K562 (cell line): ENCODE data around the gene NEURL4. TPM values are rescaled to one million over a fixed set of nuclear protein-coding genes. Genes with fewer than 3 reads are reported as not detected.

Experiments used
- CREB1 ChIP-seq, 2 experiments: sonication (generic) in 1 of 2; formaldehyde crosslinking in 1 of 2; IDR thresholded peaks; 2 replicates each; pipeline versions ENCODE4 v1.6.1 to v1.8.0; 2012 to 2022; ENCODE audit warnings: inconsistent platforms in 1 of 2, mild to moderate bottlenecking in 1 of 2, missing genetic modification reagents in 1 of 2, moderate library complexity in 1 of 2
- ILK ChIP-seq: fragments of 450-650 bp; IDR thresholded peaks from 2 replicates; pipeline ENCODE4 v1.6.1; 2016; ENCODE audit warnings: missing genetic modification characterization, low read depth, mild to moderate bottlenecking, missing compliant biosample characterization, moderate library complexity, borderline replicate concordance
- NBN ChIP-seq: fragments of 450-650 bp; IDR thresholded peaks from 2 replicates; pipeline ENCODE4 v1.6.1; 2016; ENCODE audit warnings: low read depth, mild to moderate bottlenecking
- NEUROD1 ChIP-seq: fragments of 150-350 bp; IDR thresholded peaks from 2 replicates; pipeline ENCODE4 v1.6.1; 2014; ENCODE audit warnings: borderline replicate concordance, low read length, low read depth; ENCODE audit not compliant: partially characterized antibody
- NFE2 ChIP-seq: IDR thresholded peaks from 2 replicates; pipeline ENCODE4 v1.6.1; 2014; ENCODE audit warnings: antibody characterized with exemption, low read depth
- PHF21A ChIP-seq: fragments of 450-650 bp; IDR thresholded peaks from 2 replicates; pipeline ENCODE4 v1.6.1; 2017; ENCODE audit warnings: low read depth, borderline replicate concordance
- PML ChIP-seq: IDR thresholded peaks from 2 replicates; pipeline ENCODE4 v1.6.1; 2012; ENCODE audit warnings: low read length, inconsistent platforms
- POLR2AphosphoS2 ChIP-seq: IDR thresholded peaks from 2 replicates; pipeline ENCODE4 v1.6.1; 2012; ENCODE audit warnings: low read length, improper control_type of control experiment
- POLR2B ChIP-seq: fragments of 450-650 bp; IDR thresholded peaks from 2 replicates; pipeline ENCODE4 v1.6.1; 2018; ENCODE audit warnings: low read depth; ENCODE audit not compliant: partially characterized antibody
- RBM22 ChIP-seq: fragments of 200-400 bp; formaldehyde crosslinking; IDR thresholded peaks from 2 replicates; pipeline ENCODE4 v1.6.1; 2018; ENCODE audit warnings: low read length, low read depth; ENCODE audit not compliant: poor library complexity, severe bottlenecking
- SIX5 ChIP-seq, 2 experiments: IDR thresholded peaks; 2 replicates each; pipeline ENCODE4 v1.6.1; 2011; ENCODE audit warnings: low read length in 2 of 2, borderline replicate concordance in 1 of 2, low read depth in 1 of 2, mild to moderate bottlenecking in 1 of 2, moderate library complexity in 1 of 2; ENCODE audit not compliant: insufficient read depth in 1 of 2
- polyA plus RNA-seq, 8 experiments: library from polyadenylated mRNA; depleted of rRNA in 4 of 8; stranded (reverse) in 5 of 8; unstranded in 3 of 8; fragments of >200 nt; fragmentation: Nextera tagmentation in 2 of 8; fragmentation: Illumina TruSeq in 1 of 8; extraction: Ambion mirVana in 2 of 8; extraction: Trizol in 1 of 8; gene quantifications; 2 replicates each; pipeline versions ENCODE4 v1.2.1 to v1.2.3, GENCODE V29; 2011 to 2014; ENCODE audit warnings: inconsistent platforms in 1 of 8, missing spikeins in 1 of 8
- total RNA-seq, 7 experiments: library from RNA; depleted of rRNA in 6 of 7; stranded (reverse); fragments of >200 nt in 6 of 7; fragmentation: Illumina TruSeq in 2 of 7; extraction: Trizol in 2 of 7; gene quantifications; 2 replicates each; pipeline versions ENCODE4 v1.2.1 to v1.2.3, GENCODE V29; 2011 to 2021; ENCODE audit warnings: low replicate concordance in 1 of 7
- TF ChIP-seq, protein P1 (sequence below): fragments of 250-450 bp; sonication (Bioruptor Pico); IDR thresholded peaks from 2 replicates; pipeline ENCODE4 v1.5.0; 2021; ENCODE audit warnings: mild to moderate bottlenecking, moderate library complexity
- TF ChIP-seq, protein P2 (sequence below): fragments of 250-450 bp; sonication (Bioruptor Pico); IDR thresholded peaks from 2 replicates; pipeline ENCODE4 v1.9.0; 2021; ENCODE audit warnings: mild to moderate bottlenecking, inconsistent platforms
- TF ChIP-seq, protein P3 (sequence below): sonication (generic); formaldehyde crosslinking; IDR thresholded peaks from 2 replicates; pipeline ENCODE4 v1.8.0; 2022; ENCODE audit warnings: mild to moderate bottlenecking, missing genetic modification reagents, borderline replicate concordance
- TF ChIP-seq, protein P4 (sequence below): fragments of 450-650 bp; IDR thresholded peaks from 2 replicates; pipeline ENCODE4 v1.6.1; 2018; ENCODE audit warnings: mild to moderate bottlenecking, low read depth; ENCODE audit not compliant: partially characterized antibody
- TF ChIP-seq, protein P5 (sequence below): fragments of 250-450 bp; sonication (Bioruptor Pico); IDR thresholded peaks from 2 replicates; pipeline ENCODE4 v1.6.1; 2021; ENCODE audit warnings: mild to moderate bottlenecking

NEURL4 gene
- total and polyA plus RNA-seq, 9 of the 15 experiments (the other 6 are each of a cell fraction or from before 2014, with no cell fraction given): 0.08 to 37.4 (median 11.5) TPM

DNA sequence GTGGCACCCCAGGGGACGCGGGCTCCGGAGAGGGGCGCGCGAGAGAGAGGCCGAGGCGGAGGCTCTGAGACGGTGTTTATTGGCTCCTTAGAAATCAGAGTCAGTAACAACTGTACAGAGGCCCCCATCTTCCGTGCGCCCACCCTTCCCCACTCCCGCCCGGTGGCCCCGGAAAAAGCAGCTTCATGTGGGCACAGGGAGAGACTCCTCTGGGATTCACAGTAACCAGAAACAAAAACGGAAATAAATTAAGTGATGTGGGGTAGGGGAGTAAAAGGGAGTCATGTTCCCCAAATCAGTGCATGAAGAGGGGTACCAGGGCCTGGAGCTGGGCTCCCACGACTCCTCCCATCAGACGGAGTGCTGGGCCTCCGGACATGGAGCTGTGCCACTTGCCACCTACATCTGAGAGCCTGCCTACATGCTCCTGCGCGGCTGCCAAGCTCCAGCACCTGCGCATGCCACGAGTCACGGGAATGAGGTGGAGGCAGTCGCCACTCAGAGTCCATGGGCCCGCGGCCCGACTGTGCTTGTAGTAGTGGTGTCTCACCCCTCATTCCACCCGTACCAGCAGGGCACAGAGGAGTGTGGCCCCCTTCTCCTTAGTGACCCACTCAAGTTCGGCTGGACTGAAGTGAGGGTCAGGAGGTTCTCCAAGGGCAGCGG lies 13.4 kb downstream of the NEURL4 start (continued):
- TF ChIP-seq, protein P1, sequence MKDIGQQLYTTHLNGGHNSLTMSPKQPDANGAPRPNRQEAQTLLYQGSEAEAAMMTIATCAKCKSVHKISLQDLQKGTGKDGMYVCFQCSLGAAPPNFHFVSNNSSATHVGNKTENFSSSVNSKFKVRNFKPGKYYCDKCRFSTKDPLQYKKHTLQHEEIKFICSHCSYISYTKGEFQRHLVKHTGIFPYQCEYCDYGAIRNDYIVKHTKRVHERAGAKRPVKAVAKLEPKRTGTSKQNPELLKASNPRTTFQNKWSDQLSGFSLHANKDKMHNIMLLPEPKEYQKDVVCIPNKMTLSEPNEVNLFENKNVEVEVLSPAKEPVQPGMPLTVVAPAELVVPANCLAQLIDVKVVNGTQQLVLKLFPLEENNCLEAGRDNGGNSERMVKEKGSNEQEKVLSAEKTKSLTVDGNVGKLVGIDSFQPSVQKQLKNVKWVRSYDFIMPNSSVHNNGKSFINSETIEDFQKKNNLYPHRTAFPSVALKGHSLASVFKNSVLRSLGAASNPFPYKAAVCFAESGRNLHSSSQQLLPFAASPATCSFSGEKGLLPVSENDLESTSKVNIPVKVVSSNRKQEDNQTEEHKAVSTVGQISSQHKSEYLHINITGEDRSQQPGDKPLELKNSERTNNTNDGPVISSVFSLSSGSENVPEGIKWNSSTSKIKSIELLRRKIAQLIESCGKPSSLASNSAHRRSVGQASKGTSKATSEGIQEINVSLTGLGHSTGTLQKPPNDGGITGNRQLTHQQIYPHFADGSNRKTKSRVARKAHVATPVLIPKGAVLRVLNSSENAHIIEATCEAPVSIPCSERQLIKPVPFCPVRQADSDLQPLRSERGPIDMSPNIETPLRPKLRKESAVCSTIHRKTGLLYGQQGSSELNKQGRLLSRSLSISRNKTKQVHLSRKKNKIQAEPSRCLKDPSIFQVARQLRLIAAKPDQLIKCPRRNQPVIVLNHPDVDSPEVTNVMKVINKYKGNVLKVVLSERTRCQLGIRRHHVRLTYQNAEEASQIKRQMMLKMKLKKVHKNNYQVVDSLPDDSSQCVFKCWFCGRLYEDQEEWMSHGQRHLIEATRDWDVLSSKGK (CRISPR knock-in tag): no peak
- TF ChIP-seq, protein P2, sequence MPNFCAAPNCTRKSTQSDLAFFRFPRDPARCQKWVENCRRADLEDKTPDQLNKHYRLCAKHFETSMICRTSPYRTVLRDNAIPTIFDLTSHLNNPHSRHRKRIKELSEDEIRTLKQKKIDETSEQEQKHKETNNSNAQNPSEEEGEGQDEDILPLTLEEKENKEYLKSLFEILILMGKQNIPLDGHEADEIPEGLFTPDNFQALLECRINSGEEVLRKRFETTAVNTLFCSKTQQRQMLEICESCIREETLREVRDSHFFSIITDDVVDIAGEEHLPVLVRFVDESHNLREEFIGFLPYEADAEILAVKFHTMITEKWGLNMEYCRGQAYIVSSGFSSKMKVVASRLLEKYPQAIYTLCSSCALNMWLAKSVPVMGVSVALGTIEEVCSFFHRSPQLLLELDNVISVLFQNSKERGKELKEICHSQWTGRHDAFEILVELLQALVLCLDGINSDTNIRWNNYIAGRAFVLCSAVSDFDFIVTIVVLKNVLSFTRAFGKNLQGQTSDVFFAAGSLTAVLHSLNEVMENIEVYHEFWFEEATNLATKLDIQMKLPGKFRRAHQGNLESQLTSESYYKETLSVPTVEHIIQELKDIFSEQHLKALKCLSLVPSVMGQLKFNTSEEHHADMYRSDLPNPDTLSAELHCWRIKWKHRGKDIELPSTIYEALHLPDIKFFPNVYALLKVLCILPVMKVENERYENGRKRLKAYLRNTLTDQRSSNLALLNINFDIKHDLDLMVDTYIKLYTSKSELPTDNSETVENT (CRISPR knock-in tag): no peak
- TF ChIP-seq NEUROD1: no peak
- TF ChIP-seq PML: no peak
- no peak for TF ChIP-seq POLR2AphosphoS2
- no peak for TF ChIP-seq NFE2
- no peak for TF ChIP-seq ILK (tag)
- TF ChIP-seq, protein P3, sequence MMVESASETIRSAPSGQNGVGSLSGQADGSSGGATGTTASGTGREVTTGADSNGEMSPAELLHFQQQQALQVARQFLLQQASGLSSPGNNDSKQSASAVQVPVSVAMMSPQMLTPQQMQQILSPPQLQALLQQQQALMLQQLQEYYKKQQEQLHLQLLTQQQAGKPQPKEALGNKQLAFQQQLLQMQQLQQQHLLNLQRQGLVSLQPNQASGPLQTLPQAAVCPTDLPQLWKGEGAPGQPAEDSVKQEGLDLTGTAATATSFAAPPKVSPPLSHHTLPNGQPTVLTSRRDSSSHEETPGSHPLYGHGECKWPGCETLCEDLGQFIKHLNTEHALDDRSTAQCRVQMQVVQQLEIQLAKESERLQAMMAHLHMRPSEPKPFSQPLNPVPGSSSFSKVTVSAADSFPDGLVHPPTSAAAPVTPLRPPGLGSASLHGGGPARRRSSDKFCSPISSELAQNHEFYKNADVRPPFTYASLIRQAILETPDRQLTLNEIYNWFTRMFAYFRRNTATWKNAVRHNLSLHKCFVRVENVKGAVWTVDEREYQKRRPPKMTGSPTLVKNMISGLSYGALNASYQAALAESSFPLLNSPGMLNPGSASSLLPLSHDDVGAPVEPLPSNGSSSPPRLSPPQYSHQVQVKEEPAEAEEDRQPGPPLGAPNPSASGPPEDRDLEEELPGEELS (CRISPR knock-in tag): no peak
- no peak for TF ChIP-seq RBM22
- TF ChIP-seq SIX5 (IDR thresholded peaks at IDR 0.05; ENCODE audit: borderline replicate concordance in 1 of 2, insufficient read depth in 1 of 2, low read depth in 1 of 2, low read length in 2 of 2): no peak
- TF ChIP-seq, protein P4, sequence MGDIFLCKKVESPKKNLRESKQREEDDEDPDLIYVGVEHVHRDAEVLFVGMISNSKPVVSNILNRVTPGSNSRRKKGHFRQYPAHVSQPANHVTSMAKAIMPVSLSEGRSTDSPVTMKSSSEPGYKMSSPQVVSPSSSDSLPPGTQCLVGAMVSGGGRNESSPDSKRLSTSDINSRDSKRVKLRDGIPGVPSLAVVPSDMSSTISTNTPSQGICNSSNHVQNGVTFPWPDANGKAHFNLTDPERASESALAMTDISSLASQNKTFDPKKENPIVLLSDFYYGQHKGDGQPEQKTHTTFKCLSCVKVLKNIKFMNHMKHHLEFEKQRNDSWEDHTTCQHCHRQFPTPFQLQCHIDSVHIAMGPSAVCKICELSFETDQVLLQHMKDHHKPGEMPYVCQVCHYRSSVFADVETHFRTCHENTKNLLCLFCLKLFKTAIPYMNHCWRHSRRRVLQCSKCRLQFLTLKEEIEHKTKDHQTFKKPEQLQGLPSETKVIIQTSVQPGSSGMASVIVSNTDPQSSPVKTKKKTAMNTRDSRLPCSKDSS: no peak
- peak; percentile 11 for TF ChIP-seq POLR2B
- TF ChIP-seq, protein P5, sequence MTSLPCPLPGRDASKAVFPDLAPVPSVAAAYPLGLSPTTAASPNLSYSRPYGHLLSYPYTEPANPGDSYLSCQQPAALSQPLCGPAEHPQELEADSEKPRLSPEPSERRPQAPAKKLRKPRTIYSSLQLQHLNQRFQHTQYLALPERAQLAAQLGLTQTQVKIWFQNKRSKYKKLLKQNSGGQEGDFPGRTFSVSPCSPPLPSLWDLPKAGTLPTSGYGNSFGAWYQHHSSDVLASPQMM: no peak
- no peak for TF ChIP-seq NBN
- no peak for TF ChIP-seq CREB1 (IDR thresholded peaks at IDR 0.05)
- no peak for TF ChIP-seq CREB1 (CRISPR knock-in tag; IDR thresholded peaks at IDR 0.05)
- TF ChIP-seq PHF21A: 0 out of 2 replicates have a peak, but pooled peaks have one; percentile 40
